H1 (cell line): ENCODE results near the gene LYPD6B. TPM values are rescaled to one million over a fixed set of nuclear protein-coding genes. Genes with fewer than 3 reads are reported as not detected.

Experiments used
- GTF2F1 ChIP-seq: IDR thresholded peaks from 2 replicates; pipeline ENCODE4 v1.6.1; 2012; ENCODE audit warnings: low read depth, low read length, improper control_type of control experiment, borderline replicate concordance
- SRF ChIP-seq: IDR thresholded peaks from 2 replicates; pipeline ENCODE4 v1.6.1; 2011; ENCODE audit warnings: mild to moderate bottlenecking, low read depth, low read length, moderate library complexity
- polyA plus RNA-seq, 7 experiments: library from polyadenylated mRNA; depleted of rRNA in 3 of 7; stranded (reverse) in 5 of 7; unstranded in 2 of 7; fragments of >200 nt in 5 of 7; fragments of 200-250 nt in 2 of 7; gene quantifications; 1 replicate in 5 of 7; 2 replicates in 1 of 7; 4 replicates in 1 of 7; pipeline versions ENCODE4 v1.2.1 to v1.2.3, GENCODE V29; 2011 to 2013; ENCODE audit warnings: missing spikeins in 2 of 7, mixed read lengths in 2 of 7
- total RNA-seq: library from RNA; stranded (reverse); fragmentation: NEBNext Ultra II Directional; extraction: Animal tissue kit (Norgen Biotek cat#: 25700); gene quantifications from 2 replicates; pipeline ENCODE4 v1.2.1, GENCODE V29; 2021

The LYPD6B gene
- total and polyA plus RNA-seq, 2 of the 8 experiments (the other 6 are each of a cell fraction or from before 2014, with no cell fraction given) = 2.2 to 3.5 TPM

DNA sequence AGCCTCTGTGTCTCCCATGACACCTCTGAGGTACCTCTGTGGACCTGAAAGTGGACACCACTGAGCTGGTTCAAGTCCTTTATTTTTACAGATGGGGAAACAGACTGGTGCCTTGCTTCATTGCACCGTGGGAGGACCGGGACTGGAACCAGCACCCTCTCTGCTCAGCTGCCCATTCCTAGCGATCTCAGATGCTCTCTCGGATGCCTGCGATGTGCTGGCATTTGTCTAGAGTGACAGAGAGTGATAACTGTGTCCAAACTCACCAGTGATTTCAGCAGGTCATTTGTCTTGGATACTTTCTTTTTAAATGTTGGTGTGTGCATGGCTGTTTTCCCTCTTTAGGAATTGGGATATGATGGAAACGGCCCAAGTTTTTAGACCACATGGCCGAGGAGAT, 30.1 kb upstream of the LYPD6B start (continued):
- no peak for TF ChIP-seq SRF
- TF ChIP-seq GTF2F1 = no peak
